GM20000 (cell line): ENCODE measurements around the gene SERINC5.

Experiments used
- DNase-seq: peaks from one replicate; pipeline ENCODE4 v3.0.0; 2012; ENCODE audit warnings: low spot score
- CTCF ChIP-seq: IDR thresholded peaks from 2 replicates; pipeline ENCODE4 v1.5.1; 2012; ENCODE audit warnings: mild to moderate bottlenecking, control low read depth; ENCODE audit errors: extremely low read depth, missing control alignments

The SERINC5 gene

GRCh38 chr5:80103371-80103770, 152.5 kb downstream of the SERINC5 start:
- DNase-seq = no peak
- no peak for TF ChIP-seq CTCF

- TF ChIP-seq CTCF = no peak
- DNase-seq = no peak
Measured at GRCh38 chr5:80101993-80102392, 153.9 kb downstream of the SERINC5 start.

GRCh38 chr5:80097451-80097850, 158.4 kb downstream of the SERINC5 start:
- DNase-seq = no peak
- no peak for TF ChIP-seq CTCF

- DNase-seq = no peak
- TF ChIP-seq CTCF = no peak
Measured at GRCh38 chr5:80094236-80094738, 161.6 kb downstream of the SERINC5 start.

- TF ChIP-seq CTCF = no peak
- DNase-seq = no peak
Measured at GRCh38 chr5:80093796-80094195, 162.1 kb downstream of the SERINC5 start.

GRCh38 chr5:80092486-80093107, 163.3 kb downstream of the SERINC5 start:
- no peak for DNase-seq
- no peak for TF ChIP-seq CTCF

- peak; percentile 67 for DNase-seq
Measured at GRCh38 chr5:80091792-80092192, 164.1 kb downstream of the SERINC5 start.

- no peak for TF ChIP-seq CTCF
- no peak for DNase-seq
Measured at GRCh38 chr5:80090884-80091166, 165.0 kb downstream of the SERINC5 start.
